Suprapubic skin (tissue), 3 donors: ENCODE data around the gene RNF145.

Source experiments
- EP300 ChIP-seq: sonication (generic); formaldehyde crosslinking; IDR thresholded peaks from one replicate; pipeline ENCODE4 v1.6.1; 2017; ENCODE audit warnings: antibody characterized with exemption
- POLR2A ChIP-seq, 2 donors: fragments of 450-650 bp; IDR thresholded peaks; one replicate each; pipeline ENCODE4 v1.6.1; 2017; ENCODE audit warnings: antibody characterized with exemption in 2 of 2, mild to moderate bottlenecking in 2 of 2, moderate library complexity in 2 of 2
- TF ChIP-seq, protein P1 (sequence below), 2 donors: fragments of 200-600 bp in 1 of 2; fragments of 450-650 bp in 1 of 2; sonication (generic) in 1 of 2; IDR thresholded peaks; one replicate each; pipeline ENCODE4 v1.5.1; 2016 to 2019; ENCODE audit warnings: antibody characterized with exemption in 2 of 2, mild to moderate bottlenecking in 1 of 2, moderate library complexity in 1 of 2

DNA sequence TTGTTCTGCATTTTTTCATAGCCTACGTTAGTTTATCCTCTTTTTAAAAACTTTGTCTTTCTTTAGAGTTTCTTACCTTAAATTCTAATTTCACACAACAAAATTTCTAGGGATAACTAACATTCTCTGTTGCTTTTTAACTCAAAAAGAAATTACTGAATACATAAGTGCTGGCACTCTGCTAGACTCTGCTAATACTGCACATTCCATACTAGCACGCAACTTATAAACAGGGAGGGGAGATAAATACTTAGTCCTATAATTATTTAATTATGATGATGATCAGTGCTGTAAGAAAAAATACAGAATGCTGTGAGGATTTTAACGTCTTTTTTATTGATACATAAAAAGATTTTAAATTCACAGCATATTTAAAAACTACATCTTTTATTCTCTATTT, 25.1 kb downstream of the RNF145 start:
- TF ChIP-seq EP300 (no peak), POLR2A (IDR thresholded peaks at IDR 0.05) (no peak)
- TF ChIP-seq, protein P1, sequence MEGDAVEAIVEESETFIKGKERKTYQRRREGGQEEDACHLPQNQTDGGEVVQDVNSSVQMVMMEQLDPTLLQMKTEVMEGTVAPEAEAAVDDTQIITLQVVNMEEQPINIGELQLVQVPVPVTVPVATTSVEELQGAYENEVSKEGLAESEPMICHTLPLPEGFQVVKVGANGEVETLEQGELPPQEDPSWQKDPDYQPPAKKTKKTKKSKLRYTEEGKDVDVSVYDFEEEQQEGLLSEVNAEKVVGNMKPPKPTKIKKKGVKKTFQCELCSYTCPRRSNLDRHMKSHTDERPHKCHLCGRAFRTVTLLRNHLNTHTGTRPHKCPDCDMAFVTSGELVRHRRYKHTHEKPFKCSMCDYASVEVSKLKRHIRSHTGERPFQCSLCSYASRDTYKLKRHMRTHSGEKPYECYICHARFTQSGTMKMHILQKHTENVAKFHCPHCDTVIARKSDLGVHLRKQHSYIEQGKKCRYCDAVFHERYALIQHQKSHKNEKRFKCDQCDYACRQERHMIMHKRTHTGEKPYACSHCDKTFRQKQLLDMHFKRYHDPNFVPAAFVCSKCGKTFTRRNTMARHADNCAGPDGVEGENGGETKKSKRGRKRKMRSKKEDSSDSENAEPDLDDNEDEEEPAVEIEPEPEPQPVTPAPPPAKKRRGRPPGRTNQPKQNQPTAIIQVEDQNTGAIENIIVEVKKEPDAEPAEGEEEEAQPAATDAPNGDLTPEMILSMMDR (IDR thresholded peaks at IDR 0.05) = no peak
